SIG-M5 (cell line): ENCODE data around the gene DCAF17.
"Not testable (repeated sequence)": the region's sequence is repeated elsewhere in the genome, so short reads cannot be mapped to it uniquely, and the experiment has no call there.

Source experiments
- DNase-seq: peaks from one replicate; lab custom pipeline; 2025; lab: John Stamatoyannopoulos, UW

DCAF17 gene

DNA sequence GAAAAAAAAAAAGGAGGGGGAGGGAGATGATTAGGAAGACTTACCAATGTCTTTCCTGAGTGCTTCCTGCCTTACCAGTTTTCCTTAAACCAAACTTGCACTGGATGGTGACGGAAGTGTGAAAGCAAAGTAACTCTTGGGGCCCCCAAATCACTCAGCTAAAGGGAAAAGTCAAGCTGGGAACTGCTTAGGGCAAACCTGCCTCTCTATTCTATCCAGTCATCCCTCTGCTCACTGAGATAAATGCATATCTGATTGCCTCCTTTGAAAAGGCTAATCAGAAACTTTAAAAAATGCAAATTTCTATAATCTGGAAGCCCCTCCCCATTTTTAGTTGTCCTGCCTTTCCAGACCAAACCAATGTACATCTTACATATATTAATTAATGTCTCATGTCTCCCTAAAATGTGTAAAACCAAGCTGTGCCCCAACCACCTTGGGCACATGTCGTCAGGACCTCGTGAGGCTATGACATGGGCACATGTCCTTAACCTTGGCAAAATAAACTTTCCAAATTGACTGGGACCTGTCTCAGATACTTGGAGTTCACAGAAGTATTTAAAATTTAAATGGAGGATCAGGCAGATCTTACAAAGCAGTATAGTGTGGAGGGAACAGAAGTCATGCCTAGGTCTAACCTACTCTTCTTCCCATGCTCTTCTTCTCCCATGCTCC is 81.0 kb downstream of the DCAF17 start:
- no peak for DNase-seq

DNA sequence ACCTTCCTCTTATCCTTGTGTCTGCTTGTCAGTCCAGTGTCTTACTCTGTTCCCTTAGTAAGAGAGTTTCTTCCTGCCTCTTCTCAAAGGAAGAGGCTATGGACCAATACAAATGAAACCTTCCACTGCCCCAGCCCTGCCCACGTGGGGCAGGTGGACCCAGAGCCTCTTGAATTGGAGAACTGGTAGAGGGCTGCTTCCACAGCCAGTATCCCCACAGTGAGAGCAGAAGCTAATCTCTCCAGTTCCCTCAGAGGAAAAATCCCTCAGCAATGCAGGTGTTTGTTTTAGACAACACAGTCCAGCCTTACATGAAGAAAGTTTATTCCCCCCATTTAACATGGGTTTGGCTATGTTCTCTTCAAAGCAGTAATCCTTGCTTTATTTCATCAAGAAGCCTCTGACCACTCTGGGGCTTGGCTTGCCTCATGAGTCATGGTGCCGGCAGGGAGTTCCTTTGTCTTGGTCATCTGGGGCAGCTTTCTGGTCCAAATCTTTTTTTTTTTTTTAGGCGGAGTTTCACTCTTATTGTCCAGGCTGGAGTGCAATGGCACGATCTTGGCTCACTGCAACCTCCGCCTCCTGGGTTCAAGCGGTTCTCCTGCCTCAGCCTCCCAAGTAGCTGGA is 81.8 kb downstream of the DCAF17 start:
- no peak for DNase-seq

DNA sequence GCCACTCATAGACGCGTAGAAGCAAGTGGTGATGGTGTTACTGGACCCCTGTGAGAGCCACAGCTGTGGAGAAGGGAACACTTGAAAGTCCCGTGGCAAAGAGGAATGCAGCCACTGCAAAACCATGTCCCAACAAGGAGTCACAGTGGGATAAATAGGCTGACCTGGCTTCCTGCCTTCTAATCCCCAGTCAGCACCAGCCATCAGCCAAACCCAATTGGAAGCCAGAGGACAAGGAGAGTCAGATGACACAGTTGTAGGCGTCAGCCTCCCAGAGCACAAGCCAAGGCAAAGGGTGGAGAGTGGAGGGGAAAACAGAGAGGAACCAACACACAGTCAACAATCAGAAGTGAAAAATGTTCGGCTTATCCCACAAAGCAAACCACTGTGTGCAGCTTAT is 82.8 kb downstream of the DCAF17 start:
- DNase-seq, result no peak

DNA sequence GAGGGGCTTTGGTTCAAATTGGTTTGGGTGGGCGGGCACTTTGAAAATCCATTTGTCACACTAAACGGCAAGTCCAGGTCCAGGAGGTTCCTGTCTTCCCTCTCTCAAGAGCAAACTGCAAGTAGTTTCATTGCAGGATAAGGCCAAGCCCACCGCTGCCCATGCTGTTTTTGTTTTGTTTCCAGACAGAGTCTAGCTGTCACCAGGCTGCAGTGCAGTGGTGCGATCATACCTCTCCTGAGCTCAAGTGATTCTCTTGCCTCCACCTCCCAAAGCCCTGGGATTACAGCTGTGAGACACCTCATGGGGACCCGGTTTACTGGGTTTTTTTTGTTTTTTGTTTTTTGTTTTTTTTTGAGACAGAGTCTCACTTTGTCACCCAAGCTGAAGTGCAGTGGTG is 86.4 kb downstream of the DCAF17 start:
- DNase-seq, result no peak

DNA sequence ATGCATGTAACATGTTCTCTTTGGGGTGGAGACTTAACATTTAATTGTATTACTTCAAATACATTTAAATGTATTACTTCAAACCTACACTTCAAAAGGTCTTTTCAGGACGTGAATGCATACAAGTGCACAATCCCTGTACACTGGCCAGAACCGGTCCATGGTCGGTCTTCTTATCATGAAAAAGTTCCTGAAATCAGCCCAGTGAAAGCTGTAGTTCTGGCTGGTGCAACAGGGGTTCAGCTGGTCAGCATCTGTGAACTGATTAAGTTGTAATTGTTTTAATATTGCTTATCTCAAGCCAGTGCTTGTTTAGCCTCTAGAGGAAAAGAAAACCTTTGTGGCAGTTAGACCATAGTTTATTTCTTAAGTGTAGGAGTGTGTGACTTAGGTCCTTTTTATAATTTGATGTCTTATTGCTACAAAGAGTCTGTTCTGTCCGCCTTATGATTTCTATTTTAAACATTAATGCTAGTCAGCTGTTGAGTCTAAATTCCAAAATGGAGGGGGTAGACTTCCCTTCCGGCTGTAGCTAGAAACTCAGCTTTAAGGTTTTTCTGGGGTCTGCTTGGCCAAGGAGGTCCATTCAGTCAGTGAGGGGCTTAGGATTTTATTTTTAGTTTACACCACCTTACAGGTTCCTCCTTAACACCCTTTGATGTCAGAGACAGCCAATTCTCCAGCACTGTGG is 87.5 kb downstream of the DCAF17 start:
- DNase-seq, result no peak

DNA sequence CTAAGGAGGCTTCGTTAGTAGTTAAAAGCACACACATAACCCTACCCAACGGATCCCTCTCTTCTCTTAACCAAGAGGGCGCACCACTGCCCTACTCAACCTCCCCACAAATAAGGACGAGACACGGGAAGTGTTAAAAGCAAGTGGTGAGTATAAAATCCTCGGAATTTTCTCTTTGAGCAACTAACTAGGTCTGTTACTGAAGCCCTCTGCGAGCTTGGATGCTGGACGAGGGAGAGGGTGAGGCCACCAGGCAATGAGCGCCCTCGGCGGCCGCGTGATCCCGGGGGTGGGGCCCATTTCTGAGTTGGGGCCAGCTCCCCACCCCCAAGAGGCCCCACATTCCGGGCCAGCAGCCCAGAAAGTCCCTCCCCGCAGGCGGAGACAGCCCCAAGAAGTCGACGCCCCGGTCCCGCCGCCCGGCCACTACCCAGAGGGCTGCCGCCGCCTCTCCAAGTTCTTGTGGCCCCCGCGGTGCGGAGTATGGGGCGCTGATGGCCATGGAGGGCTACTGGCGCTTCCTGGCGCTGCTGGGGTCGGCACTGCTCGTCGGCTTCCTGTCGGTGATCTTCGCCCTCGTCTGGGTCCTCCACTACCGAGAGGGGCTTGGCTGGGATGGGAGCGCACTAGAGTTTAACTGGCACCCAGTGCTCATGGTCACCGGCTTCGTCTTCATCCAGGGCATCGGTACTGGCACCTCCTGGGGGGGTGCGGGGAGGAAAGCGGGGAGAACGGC is 88.2 kb downstream of the DCAF17 start, which contains the start of gene CYBRD1:
Gene CYBRD1, plus strand, starts transcription at position 423 of the 736 bp plus-strand sequence. Its CDS starts 72 bp downstream, at position 495.
- no peak for DNase-seq

DNA sequence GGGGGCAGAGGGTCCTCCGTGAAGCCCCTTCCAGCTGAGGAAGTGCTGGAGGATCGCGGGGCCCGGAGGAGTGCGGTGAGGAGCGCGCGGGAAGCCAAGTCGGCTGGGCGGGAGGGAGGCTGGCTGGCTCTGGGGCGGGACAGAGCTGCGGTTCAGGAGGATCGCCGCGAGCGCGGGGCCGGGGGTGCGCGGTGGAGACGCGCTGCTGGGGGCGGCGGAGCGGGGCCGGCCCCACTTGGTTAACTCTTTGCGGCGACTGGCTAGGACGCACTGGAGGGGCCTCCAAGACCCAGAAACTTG is 88.7 kb downstream of the DCAF17 start:
- DNase-seq, result no peak

DNA sequence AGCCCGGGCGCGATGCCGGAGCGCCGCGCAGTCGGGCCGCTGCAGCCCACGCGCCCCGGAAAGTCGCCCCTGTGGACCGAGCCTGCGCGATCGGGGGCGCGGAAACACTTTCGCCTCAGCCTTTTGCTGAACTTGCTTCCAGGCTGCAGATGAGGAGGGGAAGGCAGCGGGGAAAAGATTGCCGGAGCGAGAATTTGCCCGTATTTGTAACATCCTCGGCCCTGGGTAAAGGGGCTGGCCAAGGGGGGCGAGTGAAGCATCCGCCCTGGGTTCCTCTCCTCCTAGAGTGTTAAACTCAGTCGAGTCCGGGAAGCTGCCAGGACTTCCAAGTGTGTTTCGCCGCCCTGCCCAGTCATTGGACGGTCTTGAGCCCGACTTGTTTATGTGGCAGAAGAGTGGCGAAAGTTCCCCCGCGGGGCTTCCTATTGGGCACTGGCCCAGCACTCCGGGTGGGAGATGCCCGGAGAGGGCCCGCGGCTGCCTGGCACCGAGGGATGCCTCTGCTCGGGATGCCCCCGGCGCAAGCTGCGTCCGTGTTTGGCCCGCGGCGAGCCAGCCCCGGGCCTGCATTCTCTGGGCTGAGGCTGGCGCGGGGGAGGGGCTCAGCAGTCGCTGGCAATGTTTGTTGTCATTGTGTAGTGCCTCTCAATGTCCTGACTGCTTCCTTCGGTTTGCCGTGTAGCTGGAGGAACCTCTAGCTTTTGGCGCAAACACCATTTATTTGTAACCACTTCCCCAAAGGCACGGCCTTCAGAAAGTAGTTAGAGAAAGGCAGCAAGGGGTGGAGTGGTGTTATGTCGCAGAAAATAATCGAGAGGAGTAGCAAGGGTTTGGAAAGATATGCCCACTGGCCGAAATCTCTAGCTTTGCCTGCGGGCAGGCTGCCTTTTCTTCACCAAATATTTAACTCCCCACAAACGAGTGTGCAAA is 89.3 kb downstream of the DCAF17 start:
- peak; percentile 46 for DNase-seq

DNA sequence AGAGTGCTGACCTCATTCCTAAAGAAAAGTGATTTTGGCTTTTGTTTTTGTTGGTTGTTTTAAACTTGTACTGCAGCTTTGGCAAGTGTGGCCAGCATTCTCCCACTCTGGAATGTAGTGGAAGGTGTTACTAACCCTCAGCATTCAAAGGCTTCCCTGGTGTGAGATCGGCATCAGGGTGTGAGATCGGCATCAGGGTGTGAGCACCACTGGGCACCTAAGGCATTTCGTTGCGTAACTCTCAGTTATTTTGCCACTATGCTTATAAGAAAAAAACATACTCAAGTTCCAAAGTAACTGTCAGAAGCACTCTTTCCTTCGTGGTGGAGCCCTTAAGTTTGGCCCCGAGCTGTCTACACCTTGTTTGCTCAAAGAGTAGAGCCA is 90.0 kb downstream of the DCAF17 start:
- DNase-seq, result no peak

DNA sequence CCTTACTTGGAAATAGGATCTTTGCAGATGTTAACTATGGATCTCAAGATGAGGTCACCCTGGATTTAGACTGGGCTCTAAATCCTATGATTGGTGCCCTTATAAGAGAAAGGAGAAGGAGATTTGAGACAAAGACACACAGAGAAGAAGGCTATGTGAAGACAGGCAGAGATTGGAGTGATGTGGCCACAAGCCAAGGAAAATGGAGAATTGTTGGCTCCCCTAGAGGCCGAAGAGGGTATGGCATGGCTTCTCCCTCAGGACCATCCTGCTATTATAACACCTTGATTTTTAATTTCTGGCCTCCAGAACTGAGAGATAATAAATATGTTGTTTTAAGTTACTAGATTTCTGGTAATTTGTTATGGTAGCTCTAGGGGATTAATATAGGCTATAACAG is 95.9 kb downstream of the DCAF17 start:
- DNase-seq, result no peak

DNA sequence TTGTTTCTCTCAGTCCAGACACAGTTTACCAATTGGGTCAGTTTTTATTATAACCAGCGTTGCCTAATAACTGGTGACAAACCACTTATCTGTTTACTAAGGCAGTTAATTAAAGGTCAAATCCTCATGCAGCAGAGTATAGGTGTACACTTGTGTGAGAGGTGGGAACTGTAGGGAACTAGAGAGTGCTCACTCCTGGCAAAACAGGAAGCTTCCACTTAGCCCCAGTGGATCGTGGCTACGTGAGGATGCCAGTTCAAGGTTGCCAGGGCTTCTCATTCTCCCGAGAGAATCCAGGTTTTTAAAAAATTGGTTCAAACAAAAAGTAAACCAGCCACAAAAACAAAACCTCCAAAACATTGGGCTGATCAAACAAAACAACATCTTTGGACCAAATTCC is 96.4 kb downstream of the DCAF17 start:
- no peak for DNase-seq

DNA sequence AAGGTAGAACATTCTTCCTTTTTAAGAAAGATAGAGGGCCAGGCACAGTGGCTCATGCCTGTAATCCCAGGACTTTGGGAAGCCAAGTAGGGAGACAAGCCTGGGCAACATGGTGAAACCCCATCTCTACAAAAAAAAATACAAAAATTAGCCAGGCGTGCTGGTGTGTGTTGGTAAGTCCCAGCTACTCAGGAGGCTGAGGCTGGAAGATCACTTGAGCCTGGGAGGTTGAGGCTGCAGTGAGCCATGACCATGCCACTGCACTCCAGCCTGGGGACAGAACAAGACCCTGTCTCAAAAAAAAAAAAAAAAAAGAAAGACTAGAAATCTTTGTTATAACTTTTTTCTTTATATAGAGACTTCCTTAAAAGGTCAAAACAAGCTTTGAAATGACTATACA is 96.8 kb downstream of the DCAF17 start:
- not testable (repeated sequence) for DNase-seq

DNA sequence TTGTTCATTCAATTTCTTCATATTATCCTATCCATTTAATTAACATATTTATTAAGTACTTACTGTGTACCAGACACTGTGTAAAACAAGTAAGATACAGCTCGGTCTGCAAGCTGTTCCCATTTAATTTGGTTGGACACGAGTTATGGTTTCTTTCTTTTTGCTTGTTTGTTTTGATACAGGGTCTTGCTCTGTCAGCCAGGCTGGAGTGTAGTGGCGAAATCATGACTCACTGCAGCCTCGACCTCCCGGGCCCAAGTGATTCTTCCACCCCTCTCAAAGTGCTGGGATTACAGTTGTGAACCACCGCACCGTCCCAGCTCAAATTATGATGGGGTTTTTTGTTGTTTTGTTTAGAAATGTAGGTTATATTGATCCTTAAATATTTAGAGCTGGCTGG is 97.3 kb downstream of the DCAF17 start:
- DNase-seq, result no peak

DNA sequence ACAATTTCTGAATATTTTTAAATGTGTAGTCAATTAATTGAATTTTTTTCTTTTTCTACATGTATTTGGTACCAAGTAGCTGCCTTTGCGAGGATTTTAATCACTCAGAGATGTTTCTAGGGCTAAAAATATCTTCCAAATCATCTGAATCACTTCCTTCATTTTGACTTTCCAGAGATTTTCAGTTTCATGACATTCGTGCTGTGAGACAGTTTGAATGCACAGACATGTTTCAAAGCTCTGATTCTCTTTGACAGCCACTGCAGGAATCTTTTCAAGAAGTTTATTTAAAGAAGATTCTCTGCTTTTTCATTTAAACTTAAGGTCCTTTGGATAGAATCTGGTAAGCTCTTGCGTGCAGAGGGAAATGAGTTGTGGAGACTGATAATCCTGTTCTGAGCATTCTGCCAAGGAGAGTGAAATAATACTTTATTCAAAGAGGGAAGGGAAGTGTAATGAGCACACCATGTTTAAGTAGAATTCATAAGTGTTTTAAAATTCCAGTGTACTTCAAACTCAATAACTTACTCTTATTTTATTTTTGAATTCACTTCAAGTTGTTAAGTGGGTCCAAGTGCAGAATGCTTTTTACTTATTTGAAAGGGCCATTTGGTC is 97.9 kb downstream of the DCAF17 start:
- DNase-seq, result no peak

DNA sequence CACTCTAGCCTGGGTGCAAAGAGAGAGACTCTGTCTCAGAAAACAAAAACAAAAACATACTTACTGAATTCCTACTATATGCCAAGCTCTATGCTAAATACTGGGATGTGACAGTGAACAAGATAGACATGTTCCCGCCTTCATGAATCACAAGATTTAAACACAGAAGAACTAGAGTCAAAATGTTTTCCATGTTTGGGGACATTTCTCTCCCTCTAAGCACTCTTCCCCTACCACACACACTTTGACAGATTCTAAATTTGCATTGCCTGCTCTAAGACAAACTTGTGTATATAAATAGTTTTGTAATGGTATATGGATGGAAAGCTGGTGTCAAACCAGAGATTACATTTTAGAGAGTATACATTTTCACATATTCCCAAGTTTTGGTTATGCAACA is 99.3 kb downstream of the DCAF17 start:
- no peak for DNase-seq
